GM12801 (cell line): ENCODE data around the gene RNF13.

Experiments
- CTCF ChIP-seq: IDR thresholded peaks from one replicate; pipeline ENCODE4 v1.5.1; 2011; ENCODE audit warnings: control low read depth; ENCODE audit not compliant: insufficient read length; ENCODE audit errors: extremely low read depth

RNF13 gene

DNA sequence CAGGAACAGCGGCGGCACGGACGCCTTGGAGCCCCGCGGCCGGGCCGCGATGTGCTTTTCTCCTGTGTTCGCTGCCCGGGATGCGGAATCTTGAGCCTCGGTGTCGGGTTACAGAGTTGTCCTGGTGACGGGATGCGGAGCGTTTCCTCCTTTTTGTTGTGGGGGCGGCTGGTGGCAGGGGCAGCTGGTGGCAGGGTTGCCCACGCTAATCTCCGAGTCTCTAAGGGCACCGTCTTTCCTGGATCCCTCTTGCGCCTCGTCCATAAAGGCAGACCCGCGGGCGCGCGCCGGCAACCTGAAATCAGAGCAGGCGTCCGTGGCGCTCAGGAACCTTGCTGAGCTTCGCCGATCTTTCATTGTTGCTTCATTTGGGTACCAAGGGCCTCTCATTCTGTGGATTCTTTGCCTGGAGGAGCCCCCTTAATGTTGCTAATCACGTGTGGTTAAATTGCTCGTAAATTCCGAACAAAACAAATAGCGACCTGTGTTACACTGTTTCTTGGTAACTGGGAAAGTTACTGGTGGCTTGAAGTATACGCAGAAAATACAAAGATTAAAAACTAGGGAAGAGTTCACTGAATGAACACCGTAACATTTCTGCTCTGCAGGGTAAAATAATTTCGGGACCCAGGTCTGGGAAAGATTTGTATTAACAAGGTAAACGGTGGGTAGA, 158.5 kb downstream of the RNF13 start:
- no peak for TF ChIP-seq CTCF

- TF ChIP-seq CTCF: no peak
These were observed 162.9 kb downstream of the RNF13 start for GRCh38 chr3:149975919-149976318.

DNA sequence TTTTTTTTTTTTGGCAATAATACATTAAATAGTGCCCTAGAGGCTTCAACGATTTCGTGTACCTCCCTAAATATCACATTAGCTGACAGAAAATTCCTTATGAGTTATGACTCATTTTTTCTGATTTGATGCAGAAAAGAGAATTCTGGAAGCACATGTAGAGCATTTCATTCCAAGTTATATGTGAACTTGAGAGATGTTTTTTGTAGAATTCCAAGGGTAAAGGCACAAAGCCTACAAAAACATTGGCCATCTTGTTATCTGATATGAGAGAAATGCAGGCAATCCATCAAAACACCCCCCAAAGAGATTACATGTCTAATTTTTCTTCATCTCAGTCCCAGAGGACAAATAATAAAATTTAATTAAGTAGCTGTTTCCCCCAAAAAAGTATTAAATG, 164.4 kb downstream of the RNF13 start:
- TF ChIP-seq CTCF: no peak

DNA sequence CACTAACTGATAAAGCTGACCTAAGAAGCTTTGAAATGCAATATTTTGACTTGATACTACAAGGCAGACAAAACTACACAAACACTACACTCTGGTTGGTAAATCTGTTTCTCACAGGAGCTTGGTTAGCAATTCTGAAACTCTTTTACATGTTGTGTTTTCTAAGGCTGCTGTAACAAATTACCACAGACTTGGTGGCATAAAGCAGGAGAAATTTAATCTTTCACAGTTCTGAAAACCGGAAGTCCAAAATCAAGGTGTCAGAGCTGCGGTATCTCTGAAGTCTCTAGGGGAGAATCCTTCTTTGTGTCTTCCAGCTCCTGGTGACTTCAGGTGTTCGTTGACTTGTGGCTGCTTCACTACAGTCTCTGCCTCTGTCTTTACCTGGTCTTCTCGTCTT, 170.6 kb downstream of the RNF13 start:
- TF ChIP-seq CTCF: no peak

DNA sequence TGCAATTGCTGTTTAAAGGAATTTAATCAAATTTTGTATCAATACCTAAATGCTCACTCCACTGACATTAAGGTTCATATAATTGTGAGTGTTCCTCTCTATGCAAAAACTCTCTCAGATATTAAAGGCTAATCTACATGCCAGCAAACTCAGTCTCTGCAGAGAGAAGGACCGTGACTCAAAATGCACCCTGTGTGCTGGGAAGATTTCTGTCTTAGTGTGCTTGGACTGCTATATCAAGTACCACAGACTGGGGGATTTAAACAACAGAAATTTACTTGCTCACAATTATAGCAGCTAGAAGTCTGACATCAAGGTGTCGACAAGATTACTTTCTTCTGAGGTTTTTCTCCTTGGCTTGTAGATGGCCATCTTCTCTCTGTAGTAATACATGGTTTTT, 176.3 kb downstream of the RNF13 start:
- TF ChIP-seq CTCF: no peak

GRCh38 chr3:149990423-149990948, 177.5 kb downstream of the RNF13 start:
- TF ChIP-seq CTCF: no peak

DNA sequence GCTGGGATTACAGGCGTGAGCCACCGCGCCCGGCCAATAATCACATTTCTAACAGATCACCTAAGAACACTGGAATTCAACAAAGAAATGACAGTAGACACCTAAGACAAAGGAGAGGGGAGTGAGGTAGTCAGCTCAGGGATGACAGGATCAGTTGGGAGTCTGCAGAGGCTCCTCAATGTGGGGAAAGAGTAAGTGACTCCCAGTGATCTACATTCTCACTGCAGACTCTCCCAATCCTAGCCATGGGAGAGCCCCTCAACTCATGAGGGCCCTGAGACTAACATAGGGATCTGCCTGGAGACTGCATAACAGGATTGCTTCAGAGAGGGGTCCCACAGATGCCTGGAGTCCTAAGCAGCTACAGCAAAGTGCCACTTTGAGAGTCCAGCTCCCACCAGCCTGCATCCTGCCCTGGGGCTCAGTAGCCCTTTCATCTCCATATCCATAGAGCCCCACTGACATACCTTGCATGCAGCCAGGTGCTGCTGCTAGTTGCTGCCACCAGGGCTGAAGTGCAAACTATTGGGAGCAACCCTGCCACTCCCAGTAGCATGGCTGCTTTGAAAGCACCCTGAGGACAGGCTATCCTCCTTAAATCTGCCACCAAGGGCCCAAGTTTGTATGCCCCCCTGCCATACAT, 179.5 kb downstream of the RNF13 start:
- TF ChIP-seq CTCF: no peak
